Measurements from ENCODE around the gene FBXO31. TPM values are rescaled to one million over a fixed set of nuclear protein-coding genes. Genes with fewer than 3 reads are reported as not detected.

FBXO31 gene
- total RNA-seq, 1 experiment from 2014 or later = 40.4 TPM

DNA sequence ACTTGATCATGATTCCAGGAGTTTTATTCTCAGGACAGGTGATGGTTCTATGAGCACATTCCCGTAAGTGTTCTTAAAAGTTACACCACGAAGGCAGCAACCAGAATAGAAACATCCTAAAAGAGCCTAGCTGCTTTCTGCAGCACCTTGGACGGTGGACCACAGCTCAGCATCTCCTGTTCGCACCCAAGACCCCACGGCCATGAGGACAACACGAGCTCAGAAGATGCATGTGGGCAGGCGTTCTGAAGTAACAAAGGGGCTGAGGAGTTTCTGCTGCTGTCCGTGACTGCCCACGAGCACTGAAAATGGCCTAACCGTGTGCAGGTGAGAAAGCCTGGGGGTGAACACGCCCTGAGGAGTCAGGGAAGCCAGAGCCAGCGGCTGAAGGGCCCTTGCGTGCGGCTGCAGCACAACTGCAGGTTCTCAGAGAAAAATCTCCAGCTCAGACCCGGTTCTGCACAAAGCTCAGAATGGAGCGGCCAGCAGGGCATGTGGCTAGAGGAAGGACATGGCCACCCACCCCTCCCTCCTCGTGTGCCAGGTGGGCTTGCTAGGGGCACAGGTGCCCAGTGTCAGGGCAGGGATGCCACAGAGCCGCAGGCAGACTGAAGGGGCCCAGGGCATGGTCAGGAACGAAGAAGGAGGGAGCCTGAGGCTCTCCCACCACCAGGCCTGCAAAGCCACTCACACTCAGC lies 55.6 kb downstream of the FBXO31 start:
- no peaks in the 10 kb centered on the region for H3K4me1 Mint-ChIP-seq (ENCODE audit: low read depth, unreplicated experiment)
- peaks cover 17% of the 10 kb centered on the region for H3K36me3 Mint-ChIP-seq (ENCODE audit: insufficient read depth, unreplicated experiment)
- BruUV-seq (replicated peaks) = no TSS peak
- no peaks in the 10 kb centered on the region for H3K27me3 Mint-ChIP-seq (ENCODE audit: unreplicated experiment)
- intact Hi-C loops (cut with micrococcal nuclease; ENCODE audit: unreplicated experiment) = no loop called here
- no peak overlapping the region for H3K4me3 Mint-ChIP-seq (ENCODE audit: low read depth, unreplicated experiment)
- no peaks in the 10 kb centered on the region for H3K9me3 Mint-ChIP-seq (ENCODE audit: low read depth, unreplicated experiment)
- no peak for TF ChIP-seq CTCF (IDR thresholded peaks at IDR 0.05; ENCODE audit: unreplicated experiment)
- H3K27ac Mint-ChIP-seq (ENCODE audit: unreplicated experiment) = no peak overlapping the region
- CTCF ChIA-PET = interaction anchor here (0.7 to 1.1 kb wide), 2 partner anchors 10 to 114 kb away, joined by 3 to 5 read pairs; no protein-coding TSS in a partner anchor
- no peak for DNase-seq

DNA sequence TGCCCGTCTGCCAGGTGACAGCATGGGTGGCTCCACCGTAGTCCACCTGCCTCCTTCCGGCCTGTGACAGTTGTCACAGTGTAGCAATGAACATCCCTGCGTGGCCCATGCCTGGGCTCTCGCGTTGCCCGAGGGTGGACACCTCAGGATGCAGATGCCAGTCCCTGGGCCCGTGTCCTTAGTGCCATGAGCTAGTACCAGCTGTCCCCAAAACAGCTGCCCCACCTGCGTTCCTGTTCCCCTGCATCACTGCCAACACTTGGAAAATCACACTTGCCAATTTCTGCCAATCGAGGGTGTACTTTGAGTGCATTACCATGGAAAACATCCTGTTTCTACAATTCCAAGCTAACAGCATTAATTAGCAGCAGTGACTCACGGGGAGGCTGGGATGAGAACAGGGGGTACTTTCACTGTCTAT lies 57.4 kb downstream of the FBXO31 start:
- TF ChIP-seq CTCF (IDR thresholded peaks at IDR 0.05; ENCODE audit: unreplicated experiment) = no peak
- no peak for DNase-seq
- BruUV-seq (replicated peaks) = no TSS peak
- Mint-ChIP-seq H3K9me3 (ENCODE audit: low read depth, unreplicated experiment) (no peaks in the 10 kb centered on the region), H3K4me1 (ENCODE audit: low read depth, unreplicated experiment) (no peaks in the 10 kb centered on the region), H3K36me3 (ENCODE audit: insufficient read depth, unreplicated experiment) (peaks cover 7% of the 10 kb centered on the region), H3K27me3 (ENCODE audit: unreplicated experiment) (no peaks in the 10 kb centered on the region), H3K4me3 (ENCODE audit: low read depth, unreplicated experiment) (no peak overlapping the region), H3K27ac (ENCODE audit: unreplicated experiment) (no peak overlapping the region)
- CTCF ChIA-PET = no interaction called here
- intact Hi-C loops (cut with micrococcal nuclease; ENCODE audit: unreplicated experiment) = no loop called here

- DNase-seq = no peak
- CTCF ChIA-PET = no interaction called here
Observed at GRCh38 chr16:87325423-87325858, 58.1 kb downstream of the FBXO31 start.

DNA sequence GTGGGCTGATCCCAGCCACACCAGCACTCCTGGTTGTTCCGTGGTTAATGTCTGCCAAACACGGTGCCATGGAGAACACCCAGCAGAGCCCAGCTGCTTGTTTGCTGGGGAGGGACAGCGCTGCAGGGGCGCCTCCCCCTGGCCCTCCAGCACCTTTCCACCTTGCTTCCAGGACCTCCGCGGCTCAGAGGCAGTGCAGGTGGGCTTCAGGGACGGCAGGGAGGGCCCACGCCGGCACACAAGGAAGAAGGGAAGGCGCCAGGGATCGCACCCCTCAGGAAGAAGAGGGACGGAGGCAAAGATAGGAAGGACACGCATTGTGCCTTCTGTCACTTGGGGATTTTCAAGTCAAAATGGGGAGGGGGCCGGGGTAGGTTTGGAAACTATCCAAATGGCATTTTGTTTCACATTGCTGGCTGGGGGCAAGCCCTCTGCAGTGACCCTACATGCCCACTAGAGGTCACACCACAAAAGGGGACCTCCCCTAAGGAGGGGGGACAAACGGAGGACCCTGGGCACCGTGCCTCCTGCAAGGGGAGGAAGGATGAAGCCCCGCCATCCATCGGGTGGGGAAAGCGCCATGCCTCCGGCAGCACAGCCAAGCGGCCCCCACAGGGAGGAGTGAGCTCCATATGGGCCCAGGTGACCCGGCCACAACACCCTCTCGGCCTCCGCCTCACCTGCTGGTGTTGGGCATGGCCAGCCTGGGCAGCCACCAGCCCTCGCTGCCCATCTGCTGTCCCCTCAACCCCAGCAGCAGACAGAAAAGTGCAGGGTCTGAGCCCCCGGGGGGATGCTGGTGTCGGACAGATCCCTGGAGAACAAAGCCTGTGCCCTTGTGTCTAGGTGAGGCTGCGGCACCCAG lies 58.9 kb downstream of the FBXO31 start:
- H3K4me1 Mint-ChIP-seq (ENCODE audit: low read depth, unreplicated experiment) = no peaks in the 10 kb centered on the region
- H3K4me3 Mint-ChIP-seq (ENCODE audit: low read depth, unreplicated experiment) = no peak overlapping the region
- CTCF ChIA-PET = no interaction called here
- peaks cover 8% of the 10 kb centered on the region for H3K36me3 Mint-ChIP-seq (ENCODE audit: insufficient read depth, unreplicated experiment)
- H3K9me3 Mint-ChIP-seq (ENCODE audit: low read depth, unreplicated experiment) = no peaks in the 10 kb centered on the region
- peak; percentile 49 for DNase-seq
- no TSS peak for BruUV-seq (replicated peaks)
- peak; percentile 92 for TF ChIP-seq CTCF (IDR thresholded peaks at IDR 0.05; ENCODE audit: unreplicated experiment)
- no peak overlapping the region for H3K27ac Mint-ChIP-seq (ENCODE audit: unreplicated experiment)
- intact Hi-C loops (cut with micrococcal nuclease; ENCODE audit: unreplicated experiment) = no loop called here
- H3K27me3 Mint-ChIP-seq (ENCODE audit: unreplicated experiment) = no peaks in the 10 kb centered on the region

More at GRCh38 chr16:87325423-87325858, 58.1 kb downstream of the FBXO31 start:
- Mint-ChIP-seq H3K36me3 (ENCODE audit: insufficient read depth, unreplicated experiment) (peaks cover 8% of the 10 kb centered on the region), H3K9me3 (ENCODE audit: low read depth, unreplicated experiment) (no peaks in the 10 kb centered on the region), H3K4me1 (ENCODE audit: low read depth, unreplicated experiment) (no peaks in the 10 kb centered on the region), H3K27ac (ENCODE audit: unreplicated experiment) (no peak overlapping the region), H3K4me3 (ENCODE audit: low read depth, unreplicated experiment) (no peak overlapping the region), H3K27me3 (ENCODE audit: unreplicated experiment) (no peaks in the 10 kb centered on the region)
- TF ChIP-seq CTCF (IDR thresholded peaks at IDR 0.05; ENCODE audit: unreplicated experiment) = no peak
- BruUV-seq (replicated peaks) = no TSS peak
- intact Hi-C loops (cut with micrococcal nuclease; ENCODE audit: unreplicated experiment) = no loop called here
